OCI-M2 (cell line): ENCODE measurements around the gene SYT13.

ENCODE experiments used
- DNase-seq: peaks from one replicate; lab custom pipeline; 2025; ENCODE audit not compliant: unreplicated experiment; lab: John Stamatoyannopoulos, UW

Gene SYT13

GRCh38 chr11:45313171-45313865, 27.2 kb upstream of the SYT13 start:
- DNase-seq = no peak

- no peak for DNase-seq
Observed at GRCh38 chr11:45305874-45306623, 19.9 kb upstream of the SYT13 start.

GRCh38 chr11:45304992-45305335, 18.8 kb upstream of the SYT13 start:
- DNase-seq = no peak

GRCh38 chr11:45304111-45304991, 18.2 kb upstream of the SYT13 start:
- no peak for DNase-seq

- no peak for DNase-seq
Observed at GRCh38 chr11:45303316-45303715, 17.2 kb upstream of the SYT13 start.

GRCh38 chr11:45301537-45302246, 15.6 kb upstream of the SYT13 start:
- no peak for DNase-seq

GRCh38 chr11:45300715-45301114, 14.6 kb upstream of the SYT13 start:
- DNase-seq = no peak

- DNase-seq = no peak
Observed at GRCh38 chr11:45298718-45299117, 12.6 kb upstream of the SYT13 start.

- DNase-seq = no peak
Observed at GRCh38 chr11:45296075-45296474, 9.9 kb upstream of the SYT13 start.

- DNase-seq = no peak
Observed at GRCh38 chr11:45294499-45294898, 8.4 kb upstream of the SYT13 start.

- DNase-seq = peak; percentile 1
Observed at GRCh38 chr11:45293566-45294192, 7.5 kb upstream of the SYT13 start.

- no peak for DNase-seq
Observed at GRCh38 chr11:45290586-45290985, 4.4 kb upstream of the SYT13 start.

- no peak for DNase-seq
Observed at GRCh38 chr11:45289369-45289768, 3.2 kb upstream of the SYT13 start.

- no peak for DNase-seq
Observed at GRCh38 chr11:45288339-45288738, 2.2 kb upstream of the SYT13 start.

- DNase-seq = no peak
Observed at GRCh38 chr11:45287316-45287903, 1.3 kb upstream of the SYT13 start.

- no peak for DNase-seq
Observed at GRCh38 chr11:45285250-45285828, 802 bp downstream of the SYT13 start.

GRCh38 chr11:45282081-45282480, 4.1 kb downstream of the SYT13 start:
- DNase-seq = no peak

- no peak for DNase-seq
Observed at GRCh38 chr11:45280449-45280848, 5.7 kb downstream of the SYT13 start.

- DNase-seq = no peak
Observed at GRCh38 chr11:45279645-45280044, 6.5 kb downstream of the SYT13 start.

GRCh38 chr11:45278714-45279113, 7.4 kb downstream of the SYT13 start:
- DNase-seq = no peak
